SK-N-SH treated with all-trans-retinoic acid at 6 μM for 48 hours (cell line): Measurements from ENCODE around the gene SETDB2.

Source experiments
- ATAC-seq: fragments of 200-7000 bp; cut with Tn5 transposase; 3 replicates; pipeline ENCODE4 v1.9.1; 2020; ENCODE audit warnings: mild to moderate bottlenecking, moderate library complexity
- ARNTL ChIP-seq: fragments of 450-650 bp; formaldehyde crosslinking; IDR thresholded peaks from 2 replicates; pipeline ENCODE4 v1.5.0; 2020; ENCODE audit warnings: low read depth, mild to moderate bottlenecking, moderate library complexity, borderline replicate concordance
- BACH2 ChIP-seq: fragments of 250-450 bp; sonication (Bioruptor Pico); IDR thresholded peaks from 2 replicates; pipeline ENCODE4 v1.9.0; 2021; ENCODE audit warnings: mild to moderate bottlenecking, borderline replicate concordance
- CSDC2 ChIP-seq: fragments of 250-450 bp; sonication (Bioruptor Pico); IDR thresholded peaks from 2 replicates; pipeline ENCODE4 v1.5.0; 2020; ENCODE audit warnings: mild to moderate bottlenecking, moderate library complexity
- ESRRG ChIP-seq: fragments of 250-450 bp; sonication (Bioruptor Pico); IDR thresholded peaks from 2 replicates; pipeline ENCODE4 v1.6.1; 2021; ENCODE audit warnings: mild to moderate bottlenecking
- GLIS3 ChIP-seq: fragments of 250-450 bp; sonication (Bioruptor Pico); IDR thresholded peaks from 2 replicates; pipeline ENCODE4 v1.5.0; 2020; ENCODE audit warnings: mild to moderate bottlenecking, moderate library complexity
- ISL1 ChIP-seq: fragments of 250-450 bp; sonication (Bioruptor Pico); IDR thresholded peaks from 2 replicates; pipeline ENCODE4 v2.1.2; 2022; ENCODE audit warnings: mild to moderate bottlenecking, moderate library complexity
- OSR1 ChIP-seq: fragments of 250-450 bp; sonication (Bioruptor Pico); IDR thresholded peaks from 2 replicates; pipeline ENCODE4 v1.8.0; 2022; ENCODE audit warnings: moderate library complexity, mild to moderate bottlenecking, inconsistent platforms
- PPARA ChIP-seq: fragments of 250-450 bp; sonication (Bioruptor Pico); IDR thresholded peaks from 2 replicates; pipeline ENCODE4 v1.5.0; 2020; ENCODE audit warnings: mild to moderate bottlenecking, borderline replicate concordance
- SNAI2 ChIP-seq: fragments of 250-450 bp; sonication (Bioruptor Pico); IDR thresholded peaks from 2 replicates; pipeline ENCODE4 v1.5.0; 2020; ENCODE audit warnings: mild to moderate bottlenecking, moderate library complexity
- TCF4 ChIP-seq: fragments of 250-450 bp; sonication (Bioruptor Pico); IDR thresholded peaks from 2 replicates; pipeline ENCODE4 v1.8.0; 2021; ENCODE audit warnings: mild to moderate bottlenecking, moderate library complexity, borderline replicate concordance
- TOX ChIP-seq: fragments of 250-450 bp; sonication (Bioruptor Pico); IDR thresholded peaks from 2 replicates; pipeline ENCODE4 v1.8.0; 2021; ENCODE audit warnings: mild to moderate bottlenecking, moderate library complexity, borderline replicate concordance
- ZC3H10 ChIP-seq: fragments of 250-450 bp; sonication (Bioruptor Pico); IDR thresholded peaks from 2 replicates; pipeline ENCODE4 v1.5.1; 2021; ENCODE audit warnings: mild to moderate bottlenecking, moderate library complexity
- ZFP3 ChIP-seq: fragments of 250-450 bp; sonication (Bioruptor Pico); IDR thresholded peaks from 2 replicates; pipeline ENCODE4 v1.5.0; 2020; ENCODE audit warnings: mild to moderate bottlenecking, moderate library complexity
- ZFP30 ChIP-seq: fragments of 450-650 bp; formaldehyde crosslinking; IDR thresholded peaks from 2 replicates; pipeline ENCODE4 v1.5.0; 2022; ENCODE audit warnings: mild to moderate bottlenecking, moderate library complexity
- ZNF565 ChIP-seq: fragments of 450-650 bp; formaldehyde crosslinking; conservative IDR thresholded peaks from 2 replicates; pipeline ENCODE4 v1.5.0; 2020; ENCODE audit warnings: low read depth, mild to moderate bottlenecking, moderate library complexity
- ZNF70 ChIP-seq: fragments of 450-650 bp; formaldehyde crosslinking; IDR thresholded peaks from 2 replicates; pipeline ENCODE4 v1.5.0; 2020; ENCODE audit warnings: mild to moderate bottlenecking, moderate library complexity
- ZNF8 ChIP-seq: fragments of 450-650 bp; formaldehyde crosslinking; IDR thresholded peaks from 2 replicates; pipeline ENCODE4 v1.5.0; 2020; ENCODE audit warnings: mild to moderate bottlenecking, moderate library complexity
- TF ChIP-seq, protein P1 (sequence below): fragments of 250-450 bp; sonication (Bioruptor Pico); IDR thresholded peaks from 2 replicates; pipeline ENCODE4 v1.5.0; 2020; ENCODE audit warnings: mild to moderate bottlenecking, moderate library complexity
- TF ChIP-seq, protein P2 (sequence below): fragments of 250-450 bp; sonication (Bioruptor Pico); IDR thresholded peaks from 2 replicates; pipeline ENCODE4 v1.8.0; 2021; ENCODE audit warnings: low read depth, mild to moderate bottlenecking, moderate library complexity, borderline replicate concordance
- TF ChIP-seq, protein P3 (sequence below): fragments of 250-450 bp; sonication (Bioruptor Pico); IDR thresholded peaks from 2 replicates; pipeline ENCODE4 v1.5.1; 2020; ENCODE audit warnings: low read depth, mild to moderate bottlenecking, moderate library complexity
- TF ChIP-seq, protein P4 (sequence below): fragments of 250-450 bp; sonication (Bioruptor Pico); IDR thresholded peaks from 2 replicates; pipeline ENCODE4 v1.5.1; 2021; ENCODE audit warnings: mild to moderate bottlenecking, moderate library complexity
- TF ChIP-seq, protein P5 (sequence below): fragments of 250-450 bp; sonication (Bioruptor Pico); IDR thresholded peaks from 2 replicates; pipeline ENCODE4 v1.8.0; 2020; ENCODE audit warnings: mild to moderate bottlenecking, moderate library complexity, borderline replicate concordance

Gene SETDB2

DNA sequence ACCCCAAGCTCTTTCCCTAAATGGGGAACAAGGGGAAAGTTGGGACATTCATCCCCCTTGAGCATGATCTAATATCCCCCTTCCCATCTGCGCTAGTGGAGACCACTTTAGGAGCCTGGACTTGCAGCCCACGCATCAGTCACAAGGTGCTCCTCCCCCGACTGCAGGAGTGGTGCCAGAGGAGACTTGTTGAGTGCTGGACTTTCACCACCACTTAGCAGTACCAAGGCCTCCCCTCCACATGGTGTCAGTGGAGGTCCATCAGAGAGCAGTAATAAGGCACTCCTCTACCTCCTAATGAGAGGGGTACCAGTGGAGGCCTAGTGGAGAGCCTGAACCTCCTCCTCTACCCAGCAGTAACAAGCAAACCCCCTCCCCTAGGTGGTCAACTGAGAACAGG lies 22.7 kb upstream of the SETDB2 start (continued):
- TF ChIP-seq ISL1 (CRISPR knock-in tag) (no peak), ZC3H10 (CRISPR knock-in tag) (no peak)

DNA sequence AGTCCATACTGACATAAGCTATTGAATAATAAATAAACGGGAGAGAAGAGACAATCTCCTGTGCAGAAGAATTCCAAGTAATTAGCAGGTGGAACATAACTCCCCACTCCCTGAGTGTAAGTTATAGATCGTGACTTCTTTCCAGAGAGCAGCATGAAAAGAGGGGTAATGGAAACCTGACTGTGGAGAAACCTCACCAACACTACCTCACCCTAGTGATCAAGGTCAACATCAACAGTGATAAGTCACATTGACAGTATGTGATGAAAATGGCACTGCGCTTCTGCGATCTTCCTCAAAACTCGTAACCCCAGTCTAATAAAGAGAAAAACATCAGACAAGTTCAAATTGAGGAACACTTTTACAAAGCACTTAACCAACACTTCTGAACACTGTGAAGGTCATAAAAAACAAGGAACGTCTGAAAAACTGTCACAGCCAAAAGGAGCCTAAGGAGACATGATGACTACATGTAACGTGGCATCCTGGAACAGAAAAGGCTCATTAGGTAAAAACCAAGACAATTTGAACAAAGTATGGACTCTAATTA lies 20.0 kb upstream of the SETDB2 start:
- ATAC-seq = no peak
- TF ChIP-seq ZNF8 (CRISPR knock-in tag) = no peak
- TF ChIP-seq, protein P1, sequence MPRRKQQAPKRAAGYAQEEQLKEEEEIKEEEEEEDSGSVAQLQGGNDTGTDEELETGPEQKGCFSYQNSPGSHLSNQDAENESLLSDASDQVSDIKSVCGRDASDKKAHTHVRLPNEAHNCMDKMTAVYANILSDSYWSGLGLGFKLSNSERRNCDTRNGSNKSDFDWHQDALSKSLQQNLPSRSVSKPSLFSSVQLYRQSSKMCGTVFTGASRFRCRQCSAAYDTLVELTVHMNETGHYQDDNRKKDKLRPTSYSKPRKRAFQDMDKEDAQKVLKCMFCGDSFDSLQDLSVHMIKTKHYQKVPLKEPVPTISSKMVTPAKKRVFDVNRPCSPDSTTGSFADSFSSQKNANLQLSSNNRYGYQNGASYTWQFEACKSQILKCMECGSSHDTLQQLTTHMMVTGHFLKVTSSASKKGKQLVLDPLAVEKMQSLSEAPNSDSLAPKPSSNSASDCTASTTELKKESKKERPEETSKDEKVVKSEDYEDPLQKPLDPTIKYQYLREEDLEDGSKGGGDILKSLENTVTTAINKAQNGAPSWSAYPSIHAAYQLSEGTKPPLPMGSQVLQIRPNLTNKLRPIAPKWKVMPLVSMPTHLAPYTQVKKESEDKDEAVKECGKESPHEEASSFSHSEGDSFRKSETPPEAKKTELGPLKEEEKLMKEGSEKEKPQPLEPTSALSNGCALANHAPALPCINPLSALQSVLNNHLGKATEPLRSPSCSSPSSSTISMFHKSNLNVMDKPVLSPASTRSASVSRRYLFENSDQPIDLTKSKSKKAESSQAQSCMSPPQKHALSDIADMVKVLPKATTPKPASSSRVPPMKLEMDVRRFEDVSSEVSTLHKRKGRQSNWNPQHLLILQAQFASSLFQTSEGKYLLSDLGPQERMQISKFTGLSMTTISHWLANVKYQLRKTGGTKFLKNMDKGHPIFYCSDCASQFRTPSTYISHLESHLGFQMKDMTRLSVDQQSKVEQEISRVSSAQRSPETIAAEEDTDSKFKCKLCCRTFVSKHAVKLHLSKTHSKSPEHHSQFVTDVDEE (CRISPR knock-in tag) = no peak
- no peak for TF ChIP-seq GLIS3 (CRISPR knock-in tag)
- no peak for TF ChIP-seq ZFP3
- no peak for TF ChIP-seq TCF4 (CRISPR knock-in tag)
- no peak for TF ChIP-seq ZNF70 (CRISPR knock-in tag)
- TF ChIP-seq, protein P2, sequence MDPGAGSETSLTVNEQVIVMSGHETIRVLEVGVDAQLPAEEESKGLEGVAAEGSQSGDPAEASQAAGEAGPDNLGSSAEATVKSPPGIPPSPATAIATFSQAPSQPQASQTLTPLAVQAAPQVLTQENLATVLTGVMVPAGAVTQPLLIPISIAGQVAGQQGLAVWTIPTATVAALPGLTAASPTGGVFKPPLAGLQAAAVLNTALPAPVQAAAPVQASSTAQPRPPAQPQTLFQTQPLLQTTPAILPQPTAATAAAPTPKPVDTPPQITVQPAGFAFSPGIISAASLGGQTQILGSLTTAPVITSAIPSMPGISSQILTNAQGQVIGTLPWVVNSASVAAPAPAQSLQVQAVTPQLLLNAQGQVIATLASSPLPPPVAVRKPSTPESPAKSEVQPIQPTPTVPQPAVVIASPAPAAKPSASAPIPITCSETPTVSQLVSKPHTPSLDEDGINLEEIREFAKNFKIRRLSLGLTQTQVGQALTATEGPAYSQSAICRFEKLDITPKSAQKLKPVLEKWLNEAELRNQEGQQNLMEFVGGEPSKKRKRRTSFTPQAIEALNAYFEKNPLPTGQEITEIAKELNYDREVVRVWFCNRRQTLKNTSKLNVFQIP (CRISPR knock-in tag) = no peak
- no peak for TF ChIP-seq ZC3H10 (CRISPR knock-in tag)
- TF ChIP-seq, protein P3, sequence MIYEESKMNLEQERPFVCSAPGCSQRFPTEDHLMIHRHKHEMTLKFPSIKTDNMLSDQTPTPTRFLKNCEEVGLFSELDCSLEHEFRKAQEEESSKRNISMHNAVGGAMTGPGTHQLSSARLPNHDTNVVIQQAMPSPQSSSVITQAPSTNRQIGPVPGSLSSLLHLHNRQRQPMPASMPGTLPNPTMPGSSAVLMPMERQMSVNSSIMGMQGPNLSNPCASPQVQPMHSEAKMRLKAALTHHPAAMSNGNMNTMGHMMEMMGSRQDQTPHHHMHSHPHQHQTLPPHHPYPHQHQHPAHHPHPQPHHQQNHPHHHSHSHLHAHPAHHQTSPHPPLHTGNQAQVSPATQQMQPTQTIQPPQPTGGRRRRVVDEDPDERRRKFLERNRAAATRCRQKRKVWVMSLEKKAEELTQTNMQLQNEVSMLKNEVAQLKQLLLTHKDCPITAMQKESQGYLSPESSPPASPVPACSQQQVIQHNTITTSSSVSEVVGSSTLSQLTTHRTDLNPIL = no peak
- no peak for TF ChIP-seq TOX (CRISPR knock-in tag)
- no peak for TF ChIP-seq CSDC2 (CRISPR knock-in tag)
- TF ChIP-seq, protein P4, sequence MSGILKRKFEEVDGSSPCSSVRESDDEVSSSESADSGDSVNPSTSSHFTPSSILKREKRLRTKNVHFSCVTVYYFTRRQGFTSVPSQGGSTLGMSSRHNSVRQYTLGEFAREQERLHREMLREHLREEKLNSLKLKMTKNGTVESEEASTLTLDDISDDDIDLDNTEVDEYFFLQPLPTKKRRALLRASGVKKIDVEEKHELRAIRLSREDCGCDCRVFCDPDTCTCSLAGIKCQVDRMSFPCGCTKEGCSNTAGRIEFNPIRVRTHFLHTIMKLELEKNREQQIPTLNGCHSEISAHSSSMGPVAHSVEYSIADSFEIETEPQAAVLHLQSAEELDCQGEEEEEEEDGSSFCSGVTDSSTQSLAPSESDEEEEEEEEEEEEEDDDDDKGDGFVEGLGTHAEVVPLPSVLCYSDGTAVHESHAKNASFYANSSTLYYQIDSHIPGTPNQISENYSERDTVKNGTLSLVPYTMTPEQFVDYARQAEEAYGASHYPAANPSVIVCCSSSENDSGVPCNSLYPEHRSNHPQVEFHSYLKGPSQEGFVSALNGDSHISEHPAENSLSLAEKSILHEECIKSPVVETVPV (CRISPR knock-in tag) = no peak
- no peak for TF ChIP-seq BACH2 (CRISPR knock-in tag)
- TF ChIP-seq OSR1 (CRISPR knock-in tag) = no peak
- TF ChIP-seq, protein P5, sequence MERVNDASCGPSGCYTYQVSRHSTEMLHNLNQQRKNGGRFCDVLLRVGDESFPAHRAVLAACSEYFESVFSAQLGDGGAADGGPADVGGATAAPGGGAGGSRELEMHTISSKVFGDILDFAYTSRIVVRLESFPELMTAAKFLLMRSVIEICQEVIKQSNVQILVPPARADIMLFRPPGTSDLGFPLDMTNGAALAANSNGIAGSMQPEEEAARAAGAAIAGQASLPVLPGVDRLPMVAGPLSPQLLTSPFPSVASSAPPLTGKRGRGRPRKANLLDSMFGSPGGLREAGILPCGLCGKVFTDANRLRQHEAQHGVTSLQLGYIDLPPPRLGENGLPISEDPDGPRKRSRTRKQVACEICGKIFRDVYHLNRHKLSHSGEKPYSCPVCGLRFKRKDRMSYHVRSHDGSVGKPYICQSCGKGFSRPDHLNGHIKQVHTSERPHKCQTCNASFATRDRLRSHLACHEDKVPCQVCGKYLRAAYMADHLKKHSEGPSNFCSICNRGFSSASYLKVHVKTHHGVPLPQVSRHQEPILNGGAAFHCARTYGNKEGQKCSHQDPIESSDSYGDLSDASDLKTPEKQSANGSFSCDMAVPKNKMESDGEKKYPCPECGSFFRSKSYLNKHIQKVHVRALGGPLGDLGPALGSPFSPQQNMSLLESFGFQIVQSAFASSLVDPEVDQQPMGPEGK = no peak
- TF ChIP-seq ESRRG = no peak

DNA sequence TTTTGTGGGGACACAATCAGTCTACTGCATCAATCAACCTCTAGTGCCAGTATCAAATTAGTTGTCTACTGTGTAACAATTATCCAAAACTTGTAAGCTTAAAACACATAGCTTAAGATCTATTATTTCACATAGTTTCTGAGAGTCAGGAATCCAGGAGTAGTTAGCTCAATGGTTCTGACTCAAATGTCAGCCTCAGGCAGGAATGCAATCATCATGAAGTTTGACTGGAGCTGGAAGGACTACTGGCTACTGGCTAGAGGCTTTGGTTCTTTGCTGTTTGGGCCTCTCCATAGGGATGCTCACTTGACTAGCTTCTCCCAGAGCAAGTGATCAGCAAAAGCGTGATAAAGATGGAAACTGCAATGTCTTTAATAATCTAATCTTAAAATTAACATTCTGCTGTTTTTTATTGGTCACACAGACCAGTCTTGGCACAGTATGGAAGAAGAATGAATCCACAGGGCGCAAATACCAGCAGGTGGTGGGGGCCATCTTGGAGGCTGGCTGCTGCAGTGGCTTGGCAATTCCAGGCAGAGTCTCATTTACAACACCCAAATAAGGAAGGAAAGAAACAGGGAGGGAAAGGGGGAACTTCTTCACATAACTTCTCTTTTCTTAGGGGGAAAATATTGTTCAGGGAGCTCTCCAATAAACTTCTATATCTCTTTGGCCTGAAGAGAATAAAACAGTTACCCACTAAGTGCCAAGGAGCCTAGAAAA lies 15.9 kb upstream of the SETDB2 start:
- TF ChIP-seq ZNF70 (CRISPR knock-in tag) = no peak
- TF ChIP-seq PPARA = no peak
- TF ChIP-seq, protein P5 = no peak
- no peak for TF ChIP-seq CSDC2 (CRISPR knock-in tag)
- TF ChIP-seq, protein P3 = no peak
- TF ChIP-seq, protein P2 (CRISPR knock-in tag) = no peak
- no peak for TF ChIP-seq SNAI2
- no peak for TF ChIP-seq BACH2 (CRISPR knock-in tag)
- TF ChIP-seq ZNF565 (CRISPR knock-in tag) = no peak
- no peak for TF ChIP-seq ISL1 (CRISPR knock-in tag)
- no peak for TF ChIP-seq ARNTL (CRISPR knock-in tag)
- no peak for TF ChIP-seq ZFP30 (CRISPR knock-in tag)
- TF ChIP-seq GLIS3 (CRISPR knock-in tag) = no peak
- no peak for TF ChIP-seq ZFP3
- TF ChIP-seq TOX (CRISPR knock-in tag) = no peak
- ATAC-seq = no peak
